Measurements from ENCODE around the gene ABCF1. TPM values are rescaled to one million over a fixed set of nuclear protein-coding genes. Genes with fewer than 3 reads are reported as not detected.

ABCF1 gene
- total RNA-seq = 48.6 and 48.8 TPM in 2 replicates

GRCh38 chr6:30571075-30571761, at the start of gene ABCF1:
Gene ABCF1, plus strand, starts transcription at chr6:30571442. Its CDS starts 46 bp downstream, at chr6:30571488.

DNA sequence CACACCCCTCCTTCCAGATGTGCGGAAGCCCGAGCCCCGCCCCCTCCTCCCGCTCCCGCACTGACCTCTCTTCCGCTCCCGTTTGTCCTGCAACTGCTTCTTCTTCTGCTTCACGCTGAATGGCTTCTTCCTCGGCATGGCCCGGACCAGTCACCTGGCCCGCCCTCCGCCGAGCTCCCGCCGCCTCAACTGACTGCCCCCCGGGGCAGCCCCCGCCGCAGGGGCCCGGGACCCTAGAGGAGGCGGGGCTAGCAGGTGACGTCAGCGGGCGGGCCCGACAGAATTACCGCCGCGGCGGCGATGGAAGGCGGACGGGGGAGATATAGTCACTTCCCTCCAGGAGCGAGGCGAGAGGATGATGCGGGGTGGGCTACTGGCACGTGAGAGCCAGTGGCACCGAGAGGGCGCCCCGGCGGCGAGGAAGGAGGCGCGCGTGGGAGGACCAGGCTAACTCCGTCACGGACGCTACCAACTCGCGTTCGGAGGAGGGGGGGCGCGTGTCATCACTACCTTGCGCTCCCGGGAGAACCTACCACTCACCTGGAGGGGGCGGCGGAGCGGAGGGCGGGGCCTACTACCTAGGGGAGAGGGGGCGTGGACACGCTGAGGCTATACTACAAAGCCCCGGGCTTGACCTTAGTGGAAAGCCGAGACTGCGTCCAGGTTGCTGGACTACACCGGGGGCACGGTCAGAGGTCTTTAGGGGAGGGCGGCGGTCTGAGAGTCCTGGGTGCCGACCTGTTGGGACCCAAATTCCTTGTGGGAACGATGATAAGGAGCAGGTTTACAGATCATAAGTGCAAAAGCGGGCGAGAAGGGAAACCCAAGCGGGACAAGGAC, 15.0 kb upstream of the ABCF1 start, which contains the start of gene GNL1:
Gene GNL1, minus strand, starts transcription at position 424 of the 840 bp plus-strand sequence. Its CDS starts 286 bp downstream, at position 138.

GRCh38 chr6:30556906-30557682, 14.1 kb upstream of the ABCF1 start, which contains the start of gene PRR3:
Gene PRR3, plus strand, starts transcription at chr6:30557295. Its CDS starts 50 bp downstream, at chr6:30557345.

GRCh38 chr6:30616811-30617564, 45.7 kb downstream of the ABCF1 start, which contains the start of gene PPP1R10:
Gene PPP1R10, minus strand, starts transcription at chr6:30617243. Its CDS starts 7,299 bp downstream, at chr6:30609944.

DNA sequence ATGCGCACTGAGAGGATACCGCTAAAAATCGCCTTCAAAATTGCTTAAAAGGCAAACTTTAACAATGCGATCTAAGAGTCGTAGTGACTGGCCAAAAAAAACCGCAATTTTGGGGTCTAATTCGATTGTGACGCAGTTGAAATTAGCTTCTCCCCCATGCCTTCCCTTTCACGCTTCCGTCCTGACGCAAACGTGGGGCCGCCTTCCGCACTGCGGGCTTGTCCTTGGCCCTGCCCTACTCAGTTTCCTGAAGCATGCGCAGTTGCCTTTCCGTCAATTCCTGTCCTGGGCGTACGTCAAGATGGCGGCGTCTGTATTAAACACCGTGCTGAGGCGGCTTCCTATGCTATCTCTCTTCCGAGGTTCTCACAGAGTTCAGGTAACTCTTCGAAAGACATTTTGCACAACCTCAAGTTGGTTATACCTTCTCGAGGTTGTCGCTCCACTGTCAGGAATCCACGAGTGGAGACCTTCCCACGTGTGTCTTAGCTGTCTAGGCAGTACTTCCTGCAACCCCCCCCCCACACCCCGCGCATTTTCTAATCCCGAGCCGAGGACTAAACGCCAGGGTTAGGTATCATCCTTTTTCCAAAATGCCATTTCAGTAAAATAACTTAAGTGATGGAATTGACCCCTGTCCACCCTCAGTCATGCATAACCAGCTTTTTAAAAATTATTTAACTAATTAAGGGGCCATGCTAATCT, 46.5 kb downstream of the ABCF1 start, which contains the start of gene MRPS18B:
Gene MRPS18B, plus strand, starts transcription at position 276 of the 705 bp plus-strand sequence. Its CDS starts 26 bp downstream, at position 302.

DNA sequence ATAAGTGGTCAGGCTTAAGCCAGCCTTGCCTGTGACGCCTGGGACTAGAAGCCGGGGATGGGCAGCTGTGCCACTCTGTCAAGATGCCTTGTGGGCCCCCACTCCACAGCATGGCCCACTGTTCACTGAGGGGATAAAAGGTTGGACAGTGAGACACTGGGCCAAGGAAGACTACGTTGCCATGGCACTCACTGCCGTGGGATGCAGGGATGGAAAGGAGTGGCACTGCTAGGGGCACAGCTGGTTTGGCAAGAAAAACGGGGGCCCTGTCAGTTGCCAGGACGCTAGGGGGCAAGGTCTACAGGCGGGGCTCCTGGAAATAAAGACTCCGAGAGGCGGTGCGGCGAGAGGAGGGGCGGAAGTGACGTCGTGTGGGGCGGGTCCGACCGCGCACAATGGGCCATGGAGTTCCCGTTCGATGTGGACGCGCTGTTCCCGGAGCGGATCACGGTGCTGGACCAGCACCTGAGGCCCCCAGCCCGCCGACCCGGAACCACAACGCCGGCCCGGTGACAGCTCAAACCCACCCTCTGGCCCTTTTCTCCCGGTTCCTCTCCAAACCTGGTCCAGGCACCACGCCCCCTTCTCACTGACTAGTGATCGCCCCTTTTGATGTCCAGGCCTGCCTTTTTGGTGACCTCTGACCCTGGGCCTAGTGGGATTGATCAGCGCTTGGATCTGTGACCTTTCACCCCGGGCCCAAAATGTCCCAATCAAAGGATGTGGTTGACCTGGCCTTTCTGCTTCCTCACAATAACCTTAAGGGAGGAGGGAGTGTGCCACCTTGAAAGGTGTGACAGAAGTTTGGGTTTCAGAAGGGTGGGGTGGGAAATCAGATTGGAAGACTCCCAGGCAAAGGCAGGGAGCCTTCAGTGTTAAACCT, 55.5 kb downstream of the ABCF1 start, which contains the start of gene ATAT1:
Gene ATAT1, plus strand, starts transcription at position 391 of the 883 bp plus-strand sequence.

Other genes starting within 250 kb of the ABCF1 start
- gene TRIM39, start 244.5 kb upstream of the ABCF1 start, total RNA-seq = 7.3 and 7.6 TPM in 2 replicates
- 23.8 and 33.0 TPM in 2 replicates for gene RPP21, start 226.3 kb upstream of the ABCF1 start, total RNA-seq
- 353 and 390 TPM in 2 replicates for gene HLA-E, start 81.9 kb upstream of the ABCF1 start, total RNA-seq
- 42.6 and 48.7 TPM in 2 replicates for gene GNL1, start 15.0 kb upstream of the ABCF1 start, total RNA-seq
- 3.6 and 3.8 TPM in 2 replicates for gene PRR3, start 14.1 kb upstream of the ABCF1 start, total RNA-seq
- 9.6 and 14.0 TPM in 2 replicates for gene PPP1R10, start 45.8 kb downstream of the ABCF1 start, total RNA-seq
- 31.5 and 31.6 TPM in 2 replicates for gene MRPS18B, start 46.4 kb downstream of the ABCF1 start, total RNA-seq
- gene ATAT1, start 55.4 kb downstream of the ABCF1 start, total RNA-seq = 3.0 and 3.1 TPM in 2 replicates
- gene C6orf136, start 75.7 kb downstream of the ABCF1 start, total RNA-seq = 1.6 and 2.8 TPM in 2 replicates
- gene DHX16, start 101.6 kb downstream of the ABCF1 start, total RNA-seq = 36.8 and 41.7 TPM in 2 replicates
- gene PPP1R18, start 115.2 kb downstream of the ABCF1 start, total RNA-seq = 55.8 and 62.1 TPM in 2 replicates
- 1.4 TPM in 2 replicates for gene NRM, start 119.5 kb downstream of the ABCF1 start, total RNA-seq
- 6.3 and 7.2 TPM in 2 replicates for gene MDC1, start 145.8 kb downstream of the ABCF1 start, total RNA-seq
- 474 and 495 TPM in 2 replicates for gene TUBB, start 148.9 kb downstream of the ABCF1 start, total RNA-seq
- 48.8 and 110 TPM in 2 replicates for gene FLOT1, start 171.2 kb downstream of the ABCF1 start, total RNA-seq
- 76.0 and 82.1 TPM in 2 replicates for gene IER3, start 173.1 kb downstream of the ABCF1 start, total RNA-seq

Measured in endothelial cell of coronary artery (primary cell).